Activated B cell treated with CpG ODN at 0.5 μM for 24 hours (primary cell): Measurements from ENCODE around the gene ASB1. TPM values are rescaled to one million over a fixed set of nuclear protein-coding genes. Genes with fewer than 3 reads are reported as not detected.

Source experiments
- ATAC-seq: fragments of 200-7000 bp; cut with Tn5 transposase; one replicate; pipeline ENCODE4 v1.10.0; 2021; ENCODE audit warnings: low read depth, mild to moderate bottlenecking, moderate library complexity
- CTCF ChIA-PET: fragments of 350-600 bp; sonication (Branson Sonifier 250); formaldehyde crosslinking; loops from one replicate; lab custom pipeline; 2021; ENCODE audit warnings: antibody characterized with exemption; lab: Charles Lee
- POLR2A ChIA-PET: fragments of 350-600 bp; sonication (Branson Sonifier 250); formaldehyde crosslinking; loops from one replicate; lab custom pipeline; 2021; ENCODE audit warnings: antibody characterized with exemption; lab: Charles Lee
- DNase-seq: peaks from one replicate; pipeline ENCODE4 v3.0.0; 2022
- H3K27ac Mint-ChIP-seq: one replicate; pipeline ENCODE4 v1.8.0; 2020; ENCODE audit warnings: mixed read lengths
- H3K27me3 Mint-ChIP-seq: one replicate; pipeline ENCODE4 v1.8.0; 2021; ENCODE audit warnings: mixed read lengths
- H3K36me3 Mint-ChIP-seq: one replicate; pipeline ENCODE4 v1.8.0; 2021; ENCODE audit warnings: low read depth, mixed read lengths
- H3K4me1 Mint-ChIP-seq: one replicate; pipeline ENCODE4 v1.8.0; 2021; ENCODE audit warnings: mixed read lengths
- H3K4me3 Mint-ChIP-seq: one replicate; pipeline ENCODE4 v1.8.0; 2020; ENCODE audit warnings: mild to moderate bottlenecking, mixed read lengths
- H3K9me3 Mint-ChIP-seq: one replicate; pipeline ENCODE4 v1.8.0; 2020; ENCODE audit warnings: mixed read lengths
- intact Hi-C: fragments of 100-400 bp; cut with micrococcal nuclease; formaldehyde crosslinking; loops from one replicate; pipeline ENCODE4 v1.15.1; 2024
- total RNA-seq: library from RNA; stranded (reverse); gene quantifications from 2 replicates; pipeline ENCODE4 v1.2.3, GENCODE V29; 2022
- TF ChIP-seq, protein P1 (sequence below): fragments of 200-600 bp; IDR thresholded peaks from one replicate; pipeline ENCODE4 v1.8.0; 2022; ENCODE audit warnings: antibody characterized with exemption, mild to moderate bottlenecking

The ASB1 gene
- total RNA-seq, 1 donor from 2014 or later: 49.8 TPM

DNA sequence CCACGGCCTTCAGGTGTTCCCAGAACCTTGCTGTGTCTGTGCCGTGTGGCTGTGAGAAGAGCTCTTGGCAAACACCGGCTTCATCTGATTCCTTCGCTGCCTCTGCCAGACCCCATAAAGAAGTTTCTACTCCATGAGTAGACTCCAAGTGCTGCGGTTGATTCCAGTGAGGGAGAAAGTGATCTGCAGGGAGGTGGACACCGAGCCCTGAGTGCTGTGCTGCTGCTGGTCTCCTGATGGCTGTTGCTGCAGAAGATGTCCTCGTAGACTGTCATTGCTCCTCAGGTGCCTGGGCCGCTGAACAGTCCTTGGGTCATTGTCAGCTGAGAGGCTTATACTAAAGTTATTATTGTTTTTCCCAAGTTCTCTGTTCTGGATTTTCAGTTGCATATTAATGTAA is 19.6 kb downstream of the ASB1 start:
- ChIA-PET CTCF (no interaction called here), POLR2A (no interaction called here)
- peaks cover 12% of the 10 kb centered on the region for H3K4me1 Mint-ChIP-seq
- no peaks in the 10 kb centered on the region for H3K9me3 Mint-ChIP-seq
- H3K27ac Mint-ChIP-seq: no peak overlapping the region
- H3K4me3 Mint-ChIP-seq: no peak overlapping the region
- peaks cover 88% of the 10 kb centered on the region for H3K36me3 Mint-ChIP-seq
- intact Hi-C loops: no loop called here
- no peak for DNase-seq
- ATAC-seq: no peak
- H3K27me3 Mint-ChIP-seq: no peaks in the 10 kb centered on the region
- TF ChIP-seq, protein P1, sequence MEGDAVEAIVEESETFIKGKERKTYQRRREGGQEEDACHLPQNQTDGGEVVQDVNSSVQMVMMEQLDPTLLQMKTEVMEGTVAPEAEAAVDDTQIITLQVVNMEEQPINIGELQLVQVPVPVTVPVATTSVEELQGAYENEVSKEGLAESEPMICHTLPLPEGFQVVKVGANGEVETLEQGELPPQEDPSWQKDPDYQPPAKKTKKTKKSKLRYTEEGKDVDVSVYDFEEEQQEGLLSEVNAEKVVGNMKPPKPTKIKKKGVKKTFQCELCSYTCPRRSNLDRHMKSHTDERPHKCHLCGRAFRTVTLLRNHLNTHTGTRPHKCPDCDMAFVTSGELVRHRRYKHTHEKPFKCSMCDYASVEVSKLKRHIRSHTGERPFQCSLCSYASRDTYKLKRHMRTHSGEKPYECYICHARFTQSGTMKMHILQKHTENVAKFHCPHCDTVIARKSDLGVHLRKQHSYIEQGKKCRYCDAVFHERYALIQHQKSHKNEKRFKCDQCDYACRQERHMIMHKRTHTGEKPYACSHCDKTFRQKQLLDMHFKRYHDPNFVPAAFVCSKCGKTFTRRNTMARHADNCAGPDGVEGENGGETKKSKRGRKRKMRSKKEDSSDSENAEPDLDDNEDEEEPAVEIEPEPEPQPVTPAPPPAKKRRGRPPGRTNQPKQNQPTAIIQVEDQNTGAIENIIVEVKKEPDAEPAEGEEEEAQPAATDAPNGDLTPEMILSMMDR: no peak

DNA sequence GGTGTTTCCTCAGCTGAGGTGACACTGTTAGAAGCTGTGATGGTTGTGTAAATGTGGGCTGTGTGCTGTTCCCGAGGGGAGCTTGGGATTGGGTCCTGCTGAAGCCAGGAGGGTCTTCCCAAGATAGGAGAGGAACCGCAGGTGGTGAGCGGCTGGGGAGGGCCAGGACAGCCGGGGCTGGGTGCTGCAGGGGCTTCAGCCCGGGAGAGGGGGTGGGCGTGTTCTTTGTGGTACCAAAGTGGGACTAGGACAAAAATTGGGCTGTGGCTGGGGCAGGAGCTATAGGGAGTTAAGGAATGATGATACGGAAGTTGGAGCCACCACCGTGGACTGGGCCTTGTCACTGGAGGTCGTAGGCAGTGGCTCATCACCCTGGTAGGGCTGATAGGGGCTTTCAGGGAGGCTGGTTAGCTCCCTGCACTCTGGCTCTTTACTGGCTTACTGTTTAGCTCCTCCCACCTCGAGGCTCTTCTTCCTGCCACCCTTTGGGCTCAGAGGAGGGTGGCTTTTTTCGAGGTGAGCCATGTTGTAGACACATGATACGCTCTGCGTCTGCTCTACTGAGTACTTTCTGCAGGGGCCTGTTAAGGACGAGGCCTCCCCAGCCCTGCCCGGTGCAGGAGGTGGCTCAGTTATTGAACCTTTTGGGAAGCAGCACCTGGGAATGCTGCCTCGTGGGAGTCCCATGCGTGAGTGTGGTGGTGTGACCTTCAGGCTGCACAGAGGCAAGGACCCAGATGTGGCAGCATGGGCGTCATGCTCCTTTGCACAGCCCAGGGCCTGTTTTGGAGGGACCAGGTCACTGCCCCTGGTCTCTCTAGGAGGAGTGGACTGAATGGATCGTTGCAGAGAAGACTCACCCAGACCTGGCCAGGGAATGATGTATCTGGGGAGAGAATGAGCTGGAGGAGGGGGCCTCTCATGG is 21.6 kb downstream of the ASB1 start:
- DNase-seq (no peak), ATAC-seq (no peak)
- no peak overlapping the region for H3K4me3 Mint-ChIP-seq
- H3K9me3 Mint-ChIP-seq: no peaks in the 10 kb centered on the region
- H3K36me3 Mint-ChIP-seq: peaks cover 91% of the 10 kb centered on the region
- CTCF ChIA-PET: no interaction called here
- POLR2A ChIA-PET: no interaction called here
- intact Hi-C loops: no loop called here
- H3K4me1 Mint-ChIP-seq: peaks cover 3% of the 10 kb centered on the region
- H3K27me3 Mint-ChIP-seq: no peaks in the 10 kb centered on the region
- TF ChIP-seq, protein P1: no peak
- H3K27ac Mint-ChIP-seq: no peak overlapping the region

DNA sequence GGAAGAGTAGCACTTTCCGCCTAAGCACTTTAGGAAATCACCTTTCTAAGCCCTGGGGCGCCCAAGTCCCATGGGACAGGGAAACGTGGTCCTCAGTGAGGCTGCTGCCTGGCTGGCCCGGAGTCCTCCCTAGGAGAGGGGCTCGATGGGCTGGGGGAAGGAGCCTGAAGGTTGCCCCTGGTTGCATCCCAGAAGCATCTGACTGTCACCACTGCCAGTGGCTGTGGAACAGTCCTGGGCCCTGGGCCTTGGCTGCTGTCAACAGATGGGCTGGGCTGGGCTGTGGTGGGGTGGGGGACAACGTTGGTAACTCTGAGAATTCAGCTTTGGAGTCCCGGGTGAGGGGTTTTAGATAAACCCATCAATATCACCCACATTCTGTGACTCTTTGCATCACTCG is 22.5 kb downstream of the ASB1 start:
- Mint-ChIP-seq H3K27me3 (no peaks in the 10 kb centered on the region), H3K9me3 (no peaks in the 10 kb centered on the region), H3K36me3 (peaks cover 81% of the 10 kb centered on the region), H3K27ac (no peak overlapping the region), H3K4me1 (no peaks in the 10 kb centered on the region), H3K4me3 (no peak overlapping the region)
- TF ChIP-seq, protein P1: no peak
- ChIA-PET CTCF (no interaction called here), POLR2A (no interaction called here)
- ATAC-seq (no peak), DNase-seq (no peak)
- intact Hi-C loops: no loop called here

DNA sequence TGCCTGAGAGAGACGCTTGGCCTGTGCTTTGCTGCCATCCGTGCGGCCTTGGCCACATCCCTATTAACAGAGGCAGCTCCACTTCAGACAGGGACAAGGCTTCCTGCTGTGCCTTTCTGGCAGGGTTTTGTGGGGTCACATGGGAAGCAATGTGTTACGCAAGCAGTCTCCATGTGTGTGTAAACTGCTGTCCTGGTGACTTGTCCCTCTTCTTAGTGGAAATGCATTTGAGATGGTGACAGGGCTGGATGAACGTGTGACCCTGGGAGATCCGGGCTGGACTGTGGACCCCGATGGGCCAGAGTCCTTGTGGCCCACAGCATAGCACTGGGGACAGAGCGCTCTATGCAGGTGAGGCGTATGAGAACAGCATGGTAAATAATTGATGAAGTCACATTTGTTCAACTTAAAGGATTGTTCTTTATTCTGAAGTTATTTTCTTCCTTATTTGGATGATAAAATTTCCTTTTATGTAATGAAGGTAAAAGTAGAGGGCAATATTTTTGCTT is 23.2 kb downstream of the ASB1 start:
- ChIA-PET CTCF (no interaction called here), POLR2A (no interaction called here)
- H3K9me3 Mint-ChIP-seq: no peaks in the 10 kb centered on the region
- no peaks in the 10 kb centered on the region for H3K4me1 Mint-ChIP-seq
- no peak for DNase-seq
- TF ChIP-seq, protein P1: no peak
- peaks cover 74% of the 10 kb centered on the region for H3K36me3 Mint-ChIP-seq
- H3K27ac Mint-ChIP-seq: no peak overlapping the region
- intact Hi-C loops: no loop called here
- H3K4me3 Mint-ChIP-seq: no peak overlapping the region
- ATAC-seq: no peak
- no peaks in the 10 kb centered on the region for H3K27me3 Mint-ChIP-seq

DNA sequence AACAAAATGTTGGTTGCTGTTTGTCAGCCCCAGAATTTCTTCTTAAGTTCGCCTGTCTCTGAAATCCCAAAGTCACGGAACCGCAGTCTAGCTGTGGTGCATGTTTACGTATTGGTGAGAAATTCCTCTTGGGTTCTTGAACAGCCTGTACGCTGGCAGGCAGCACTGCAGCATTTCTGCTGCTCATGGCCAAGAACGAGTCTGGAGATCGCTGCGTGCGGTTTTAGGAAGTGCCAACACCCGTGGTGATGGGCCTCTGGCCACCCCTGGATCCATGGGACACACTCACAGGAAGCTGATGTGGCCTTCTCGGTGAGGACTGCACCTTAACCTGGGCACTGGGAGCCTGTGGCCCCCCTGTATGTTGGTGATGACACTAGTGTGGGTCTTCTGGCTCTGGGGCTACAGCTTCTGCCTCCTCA is 23.7 kb downstream of the ASB1 start:
- CTCF ChIA-PET: no interaction called here
- H3K9me3 Mint-ChIP-seq: peaks cover 2% of the 10 kb centered on the region
- DNase-seq: no peak
- intact Hi-C loops: no loop called here
- H3K27ac Mint-ChIP-seq: no peak overlapping the region
- H3K36me3 Mint-ChIP-seq: peaks cover 69% of the 10 kb centered on the region
- no peak overlapping the region for H3K4me3 Mint-ChIP-seq
- ATAC-seq: no peak
- no peaks in the 10 kb centered on the region for H3K27me3 Mint-ChIP-seq
- no peaks in the 10 kb centered on the region for H3K4me1 Mint-ChIP-seq
- TF ChIP-seq, protein P1: no peak
- POLR2A ChIA-PET: no interaction called here
